ENCODE data around the gene MAP2K1. TPM values are rescaled to one million over a fixed set of nuclear protein-coding genes. Genes with fewer than 3 reads are reported as not detected.

Gene MAP2K1
- polyA plus RNA-seq, 1 of the 3 experiments (the other 2 are of a cell fraction) = 21.8 TPM

DNA sequence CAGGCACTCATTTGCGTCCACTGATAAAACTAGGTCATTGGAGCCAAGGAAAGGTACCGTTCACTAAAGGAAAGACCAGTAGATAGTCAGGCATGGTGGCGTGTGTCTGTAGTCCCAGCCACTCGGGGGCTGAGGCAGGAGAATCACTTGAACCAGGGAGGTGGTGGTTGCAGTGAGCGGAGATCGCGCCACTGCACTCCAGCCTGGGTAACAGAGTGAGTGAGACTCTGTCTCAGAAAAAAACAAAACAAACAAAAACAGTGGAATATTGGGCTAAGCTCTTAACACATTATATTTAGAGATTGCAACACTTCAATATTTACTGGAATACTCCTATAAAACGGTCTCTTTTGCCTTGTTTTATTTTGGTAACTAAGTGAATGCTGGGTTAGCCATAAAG, 17.4 kb downstream of the MAP2K1 start:
- peaks cover 0 to 23% of the 10 kb centered on the region in 2 experiments; a peak in 3 of 4 replicates for H3K4me1 ChIP-seq (ENCODE audit: control insufficient read depth in 1 of 2, insufficient read depth in 2 of 2, low read depth in 1 of 2, low read length in 1 of 2)
- H3K4me2 ChIP-seq = no peak overlapping the region
- no peaks in the 10 kb centered on the region for H3K9me2 ChIP-seq
- H3K79me2 ChIP-seq (ENCODE audit: insufficient read depth) = peaks cover 97% of the 10 kb centered on the region
- no peak overlapping the region for H3K27ac ChIP-seq (ENCODE audit: low read depth in 2 of 2, low read length in 1 of 2)
- H4K20me1 ChIP-seq (ENCODE audit: insufficient read depth) = peaks cover 22% of the 10 kb centered on the region
- no peaks in the 10 kb centered on the region for H3K36me3 ChIP-seq (replicated peaks in 1 of 2; ENCODE audit: control insufficient read depth in 1 of 2, insufficient read depth in 2 of 2, low read length in 1 of 2)
- WGBS (ENCODE audit: low lambda C conversion rate) = 92% methylated on average over 8 of the region's 8 CpGs
- no peaks in the 10 kb centered on the region for H3K27me3 ChIP-seq (ENCODE audit: insufficient read depth)
- H2AFZ ChIP-seq (ENCODE audit: low read depth) = no peak overlapping the region
- no peak overlapping the region for H3K4me3 ChIP-seq (ENCODE audit: low read depth in 2 of 2, low read length in 1 of 2)
- no peak for TF ChIP-seq SMC3 (IDR thresholded peaks at IDR 0.05; ENCODE audit: low read depth, low read length)
- TF ChIP-seq, protein P1, sequence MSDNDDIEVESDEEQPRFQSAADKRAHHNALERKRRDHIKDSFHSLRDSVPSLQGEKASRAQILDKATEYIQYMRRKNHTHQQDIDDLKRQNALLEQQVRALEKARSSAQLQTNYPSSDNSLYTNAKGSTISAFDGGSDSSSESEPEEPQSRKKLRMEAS (IDR thresholded peaks at IDR 0.05; ENCODE audit: low read depth) = no peak
- TF ChIP-seq FOXJ3 (CRISPR knock-in tag; IDR thresholded peaks at IDR 0.05) = no peak
- no peak for TF ChIP-seq YY1 (IDR thresholded peaks at IDR 0.05; ENCODE audit: low read depth)
- no peak for TF ChIP-seq FOXM1 (IDR thresholded peaks at IDR 0.05; ENCODE audit: low read depth)
- no peak for TF ChIP-seq EP300 (IDR thresholded peaks at IDR 0.05; ENCODE audit: borderline replicate concordance in 1 of 2, low read depth in 1 of 2, low read length in 1 of 2)
- no peak for TF ChIP-seq RCOR1 (IDR thresholded peaks at IDR 0.05; ENCODE audit: low read length)
- TF ChIP-seq CHD2 (IDR thresholded peaks at IDR 0.05; ENCODE audit: low read length, partially characterized antibody) = no peak
- TF ChIP-seq, protein P2, sequence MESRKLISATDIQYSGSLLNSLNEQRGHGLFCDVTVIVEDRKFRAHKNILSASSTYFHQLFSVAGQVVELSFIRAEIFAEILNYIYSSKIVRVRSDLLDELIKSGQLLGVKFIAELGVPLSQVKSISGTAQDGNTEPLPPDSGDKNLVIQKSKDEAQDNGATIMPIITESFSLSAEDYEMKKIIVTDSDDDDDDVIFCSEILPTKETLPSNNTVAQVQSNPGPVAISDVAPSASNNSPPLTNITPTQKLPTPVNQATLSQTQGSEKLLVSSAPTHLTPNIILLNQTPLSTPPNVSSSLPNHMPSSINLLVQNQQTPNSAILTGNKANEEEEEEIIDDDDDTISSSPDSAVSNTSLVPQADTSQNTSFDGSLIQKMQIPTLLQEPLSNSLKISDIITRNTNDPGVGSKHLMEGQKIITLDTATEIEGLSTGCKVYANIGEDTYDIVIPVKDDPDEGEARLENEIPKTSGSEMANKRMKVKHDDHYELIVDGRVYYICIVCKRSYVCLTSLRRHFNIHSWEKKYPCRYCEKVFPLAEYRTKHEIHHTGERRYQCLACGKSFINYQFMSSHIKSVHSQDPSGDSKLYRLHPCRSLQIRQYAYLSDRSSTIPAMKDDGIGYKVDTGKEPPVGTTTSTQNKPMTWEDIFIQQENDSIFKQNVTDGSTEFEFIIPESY (IDR thresholded peaks at IDR 0.05; ENCODE audit: borderline replicate concordance, low read depth) = no peak
- TF ChIP-seq, protein P3, sequence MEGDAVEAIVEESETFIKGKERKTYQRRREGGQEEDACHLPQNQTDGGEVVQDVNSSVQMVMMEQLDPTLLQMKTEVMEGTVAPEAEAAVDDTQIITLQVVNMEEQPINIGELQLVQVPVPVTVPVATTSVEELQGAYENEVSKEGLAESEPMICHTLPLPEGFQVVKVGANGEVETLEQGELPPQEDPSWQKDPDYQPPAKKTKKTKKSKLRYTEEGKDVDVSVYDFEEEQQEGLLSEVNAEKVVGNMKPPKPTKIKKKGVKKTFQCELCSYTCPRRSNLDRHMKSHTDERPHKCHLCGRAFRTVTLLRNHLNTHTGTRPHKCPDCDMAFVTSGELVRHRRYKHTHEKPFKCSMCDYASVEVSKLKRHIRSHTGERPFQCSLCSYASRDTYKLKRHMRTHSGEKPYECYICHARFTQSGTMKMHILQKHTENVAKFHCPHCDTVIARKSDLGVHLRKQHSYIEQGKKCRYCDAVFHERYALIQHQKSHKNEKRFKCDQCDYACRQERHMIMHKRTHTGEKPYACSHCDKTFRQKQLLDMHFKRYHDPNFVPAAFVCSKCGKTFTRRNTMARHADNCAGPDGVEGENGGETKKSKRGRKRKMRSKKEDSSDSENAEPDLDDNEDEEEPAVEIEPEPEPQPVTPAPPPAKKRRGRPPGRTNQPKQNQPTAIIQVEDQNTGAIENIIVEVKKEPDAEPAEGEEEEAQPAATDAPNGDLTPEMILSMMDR (IDR thresholded peaks at IDR 0.05) = no peak
- TF ChIP-seq RFX5 (IDR thresholded peaks at IDR 0.05; ENCODE audit: low read length) = no peak
- TF ChIP-seq FOSL2 (IDR thresholded peaks at IDR 0.05; ENCODE audit: borderline replicate concordance, low read depth) = no peak
- ChIA-PET POLR2A (no interaction called here), CTCF (interaction anchor here (2.7 to 3.2 kb wide), 2 partner anchors 10 to 16 kb away, joined by 9 to 15 read pairs; no protein-coding TSS in a partner anchor)
- no peak overlapping the region for H3K9ac ChIP-seq
- H3K9me3 ChIP-seq = no peaks in the 10 kb centered on the region
- peaks cover 7% of the 10 kb centered on the region for H3F3A ChIP-seq (replicated peaks; ENCODE audit: insufficient read depth)
- no peak for DNase-seq

DNA sequence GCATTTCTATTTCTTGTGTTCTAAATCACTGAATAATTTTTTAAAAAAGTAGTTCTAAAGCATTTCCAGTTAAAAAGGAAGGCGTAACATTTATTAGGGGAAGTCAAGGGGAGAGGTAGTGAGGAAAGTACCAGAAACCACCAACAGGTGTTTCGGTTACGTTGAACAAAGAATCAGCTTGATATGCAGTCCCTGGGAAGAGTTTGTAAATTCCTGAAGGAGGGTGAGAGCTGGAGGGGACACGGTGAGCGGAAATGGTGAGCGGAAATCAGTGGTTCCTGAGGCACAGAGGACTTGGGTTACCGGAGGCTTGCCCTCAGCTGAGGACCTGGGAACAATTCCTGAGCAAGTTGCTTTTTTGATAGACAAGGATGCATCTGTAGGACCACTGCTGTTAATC, 17.8 kb downstream of the MAP2K1 start:
- Histone ChIP-seq H3K27ac (ENCODE audit: low read depth in 2 of 2, low read length in 1 of 2) (no peak overlapping the region), H3K9me3 (no peaks in the 10 kb centered on the region), H3F3A (replicated peaks; ENCODE audit: insufficient read depth) (peaks cover 7% of the 10 kb centered on the region), H3K9ac (no peak overlapping the region), H3K9me2 (no peaks in the 10 kb centered on the region), H3K4me3 (ENCODE audit: low read depth in 2 of 2, low read length in 1 of 2) (no peak overlapping the region), H3K4me2 (no peak overlapping the region), H4K20me1 (ENCODE audit: insufficient read depth) (peaks cover 26% of the 10 kb centered on the region), H2AFZ (ENCODE audit: low read depth) (no peak overlapping the region), H3K4me1 (ENCODE audit: control insufficient read depth in 1 of 2, insufficient read depth in 2 of 2, low read depth in 1 of 2, low read length in 1 of 2) (peaks cover 0 to 27% of the 10 kb centered on the region in 2 experiments; a peak in 3 of 4 replicates), H3K79me2 (ENCODE audit: insufficient read depth) (peaks cover 97% of the 10 kb centered on the region), H3K36me3 (replicated peaks in 1 of 2; ENCODE audit: control insufficient read depth in 1 of 2, insufficient read depth in 2 of 2, low read length in 1 of 2) (no peaks in the 10 kb centered on the region), H3K27me3 (ENCODE audit: insufficient read depth) (no peaks in the 10 kb centered on the region)
- 98% methylated on average over 7 of the region's 7 CpGs for WGBS (ENCODE audit: low lambda C conversion rate)
- ChIA-PET CTCF (interaction anchor here (2.7 to 3.2 kb wide), 2 partner anchors 10 to 16 kb away, joined by 9 to 15 read pairs; no protein-coding TSS in a partner anchor), POLR2A (no interaction called here)
- no peak for TF ChIP-seq NRF1 (IDR thresholded peaks at IDR 0.05; ENCODE audit: low read depth, low read length)
- no peak for TF ChIP-seq TEAD4 (IDR thresholded peaks at IDR 0.05; ENCODE audit: borderline replicate concordance, insufficient read depth)
- TF ChIP-seq FOXM1 (IDR thresholded peaks at IDR 0.05; ENCODE audit: low read depth) = no peak
- TF ChIP-seq, protein P4, sequence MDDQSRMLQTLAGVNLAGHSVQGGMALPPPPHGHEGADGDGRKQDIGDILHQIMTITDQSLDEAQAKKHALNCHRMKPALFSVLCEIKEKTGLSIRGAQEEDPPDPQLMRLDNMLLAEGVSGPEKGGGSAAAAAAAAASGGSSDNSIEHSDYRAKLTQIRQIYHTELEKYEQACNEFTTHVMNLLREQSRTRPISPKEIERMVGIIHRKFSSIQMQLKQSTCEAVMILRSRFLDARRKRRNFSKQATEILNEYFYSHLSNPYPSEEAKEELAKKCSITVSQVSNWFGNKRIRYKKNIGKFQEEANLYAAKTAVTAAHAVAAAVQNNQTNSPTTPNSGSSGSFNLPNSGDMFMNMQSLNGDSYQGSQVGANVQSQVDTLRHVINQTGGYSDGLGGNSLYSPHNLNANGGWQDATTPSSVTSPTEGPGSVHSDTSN (IDR thresholded peaks at IDR 0.05) = no peak
- no peak for TF ChIP-seq RFX5 (IDR thresholded peaks at IDR 0.05; ENCODE audit: low read length)
- no peak for TF ChIP-seq YY1 (IDR thresholded peaks at IDR 0.05; ENCODE audit: low read depth)
- no peak for DNase-seq

Measured in SK-N-SH (cell line).